ENCODE results near the gene PRLR.

Gene PRLR

GRCh38 chr5:35252963-35253362 lies 22.7 kb upstream of the PRLR start:
- Histone ChIP-seq H3K27me3 (replicated peaks; ENCODE audit: insufficient read depth, low read length) (no peaks in the 10 kb centered on the region), H3K27ac (ENCODE audit: low read length) (no peak overlapping the region), H3K9me3 (replicated peaks; ENCODE audit: insufficient read depth, low read length) (no peaks in the 10 kb centered on the region), H3K79me2 (ENCODE audit: low read length) (no peaks in the 10 kb centered on the region), H4K20me1 (ENCODE audit: insufficient read depth, low read length) (no peaks in the 10 kb centered on the region), H3K4me3 (ENCODE audit: low read length) (no peak overlapping the region), H2AFZ (ENCODE audit: low read length) (no peak overlapping the region), H3K9ac (ENCODE audit: low read length) (no peak overlapping the region), H3K9me2 (replicated peaks; ENCODE audit: insufficient read depth, low read length) (no peaks in the 10 kb centered on the region), H3F3A (ENCODE audit: insufficient read depth, low read length) (no peaks in the 10 kb centered on the region), H3K4me2 (ENCODE audit: low read depth, low read length) (no peak overlapping the region), H3K4me1 (ENCODE audit: low read length) (0 out of 2 replicates have a peak, but pooled peaks cover 3% of the 10 kb centered on the region), H3K36me3 (replicated peaks; ENCODE audit: insufficient read depth, low read length) (no peaks in the 10 kb centered on the region)
- no peak for DNase-seq
- TF ChIP-seq CTCF (IDR thresholded peaks at IDR 0.05; ENCODE audit: low read length) (no peak), EZH2 (optimal IDR thresholded peaks at IDR 0.05; ENCODE audit: low read depth, low read length) (no peak), EZH2phosphoT487 (IDR thresholded peaks at IDR 0.05; ENCODE audit: low read length) (no peak)

- Histone ChIP-seq H3F3A (ENCODE audit: insufficient read depth, low read length) (no peaks in the 10 kb centered on the region), H3K36me3 (replicated peaks; ENCODE audit: insufficient read depth, low read length) (no peaks in the 10 kb centered on the region), H2AFZ (ENCODE audit: low read length) (peak overlapping the region; percentile 45), H3K9ac (ENCODE audit: low read length) (no peak overlapping the region), H3K9me2 (replicated peaks; ENCODE audit: insufficient read depth, low read length) (no peaks in the 10 kb centered on the region), H3K4me3 (ENCODE audit: low read length) (no peak overlapping the region), H3K9me3 (replicated peaks; ENCODE audit: insufficient read depth, low read length) (no peaks in the 10 kb centered on the region), H3K27ac (ENCODE audit: low read length) (no peak overlapping the region), H4K20me1 (ENCODE audit: insufficient read depth, low read length) (no peaks in the 10 kb centered on the region), H3K4me1 (ENCODE audit: low read length) (0 out of 2 replicates have a peak, but pooled peaks cover 3% of the 10 kb centered on the region), H3K4me2 (ENCODE audit: low read depth, low read length) (peak overlapping the region; percentile 27; the same call in 1 of the 2 replicates), H3K79me2 (ENCODE audit: low read length) (no peaks in the 10 kb centered on the region), H3K27me3 (replicated peaks; ENCODE audit: insufficient read depth, low read length) (no peaks in the 10 kb centered on the region)
- TF ChIP-seq EZH2phosphoT487 (IDR thresholded peaks at IDR 0.05; ENCODE audit: low read length) = no peak
- TF ChIP-seq CTCF (IDR thresholded peaks at IDR 0.05; ENCODE audit: low read length) = no peak
- TF ChIP-seq EZH2 (optimal IDR thresholded peaks at IDR 0.05; ENCODE audit: low read depth, low read length) = no peak
- DNase-seq = peak; percentile 9
Measured at GRCh38 chr5:35248843-35249780, 18.8 kb upstream of the PRLR start.

- Histone ChIP-seq H3K9ac (ENCODE audit: low read length) (no peak overlapping the region), H3F3A (ENCODE audit: insufficient read depth, low read length) (no peaks in the 10 kb centered on the region), H3K9me3 (replicated peaks; ENCODE audit: insufficient read depth, low read length) (no peaks in the 10 kb centered on the region), H3K79me2 (ENCODE audit: low read length) (no peaks in the 10 kb centered on the region), H3K27ac (ENCODE audit: low read length) (no peak overlapping the region), H3K4me1 (ENCODE audit: low read length) (0 out of 2 replicates have a peak, but pooled peaks cover 3% of the 10 kb centered on the region), H3K4me3 (ENCODE audit: low read length) (no peak overlapping the region), H4K20me1 (ENCODE audit: insufficient read depth, low read length) (no peaks in the 10 kb centered on the region), H3K27me3 (replicated peaks; ENCODE audit: insufficient read depth, low read length) (no peaks in the 10 kb centered on the region), H3K9me2 (replicated peaks; ENCODE audit: insufficient read depth, low read length) (no peaks in the 10 kb centered on the region), H2AFZ (ENCODE audit: low read length) (no peak overlapping the region), H3K36me3 (replicated peaks; ENCODE audit: insufficient read depth, low read length) (no peaks in the 10 kb centered on the region), H3K4me2 (ENCODE audit: low read depth, low read length) (no peak overlapping the region)
- TF ChIP-seq EZH2 (optimal IDR thresholded peaks at IDR 0.05; ENCODE audit: low read depth, low read length) = no peak
- TF ChIP-seq CTCF (IDR thresholded peaks at IDR 0.05; ENCODE audit: low read length) = no peak
- no peak for TF ChIP-seq EZH2phosphoT487 (IDR thresholded peaks at IDR 0.05; ENCODE audit: low read length)
- DNase-seq = no peak
Measured at GRCh38 chr5:35247648-35248034, 17.4 kb upstream of the PRLR start.

Data from MM.1S (cell line).